HG02678 (cell line): ENCODE data around the gene CFAP46.
"Not testable (repeated sequence)": the region's sequence is repeated elsewhere in the genome, so short reads cannot be mapped to it uniquely, and the experiment has no call there.

ENCODE experiments used
- ATAC-seq: cut with Tn5 transposase; IDR thresholded peaks from one replicate; pipeline ENCODE4 v1.9.1; 2021; ENCODE audit warnings: mild to moderate bottlenecking, moderate library complexity; ENCODE audit not compliant: unreplicated experiment

The CFAP46 gene

GRCh38 chr10:132963430-132963960, 21.1 kb upstream of the CFAP46 start:
- ATAC-seq, result no peak

DNA sequence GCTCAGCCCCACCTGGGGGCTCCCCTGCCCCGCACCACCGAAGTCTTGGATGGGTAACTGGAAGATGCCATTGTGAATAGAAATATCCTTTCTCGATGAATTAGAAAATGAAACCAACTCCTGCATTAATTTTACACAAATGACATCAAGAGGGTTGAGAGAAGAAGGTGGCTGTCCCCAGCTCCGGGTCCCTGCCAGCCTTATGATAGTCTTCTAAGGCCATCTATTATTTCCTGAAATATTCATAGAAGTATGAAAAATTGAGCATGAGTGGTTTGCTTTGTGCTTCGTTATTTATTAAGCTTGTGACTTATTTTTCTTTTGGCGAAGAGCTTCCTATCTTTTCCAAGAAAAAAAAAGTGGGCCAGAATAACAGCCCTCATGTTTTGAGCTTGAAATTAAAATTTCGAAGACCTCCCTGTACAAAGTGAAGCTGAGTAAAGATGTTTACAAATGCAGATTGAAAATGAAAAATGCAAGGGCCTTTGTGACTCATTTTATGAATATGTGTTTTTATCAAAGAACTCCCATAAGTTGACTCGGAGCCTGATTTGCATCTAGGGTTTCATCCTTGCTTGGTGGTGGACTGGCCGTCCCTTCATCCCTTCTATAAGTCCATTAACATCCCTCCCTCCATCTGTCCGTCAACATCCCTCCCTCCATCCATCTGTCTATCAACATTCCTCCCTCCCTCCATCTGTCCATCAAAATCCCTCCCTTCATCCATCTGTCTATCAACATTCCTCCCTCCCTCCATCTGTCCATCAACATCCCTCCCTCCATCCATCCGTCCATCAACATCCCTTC, 20.5 kb upstream of the CFAP46 start:
- ATAC-seq, result peak; percentile 31

DNA sequence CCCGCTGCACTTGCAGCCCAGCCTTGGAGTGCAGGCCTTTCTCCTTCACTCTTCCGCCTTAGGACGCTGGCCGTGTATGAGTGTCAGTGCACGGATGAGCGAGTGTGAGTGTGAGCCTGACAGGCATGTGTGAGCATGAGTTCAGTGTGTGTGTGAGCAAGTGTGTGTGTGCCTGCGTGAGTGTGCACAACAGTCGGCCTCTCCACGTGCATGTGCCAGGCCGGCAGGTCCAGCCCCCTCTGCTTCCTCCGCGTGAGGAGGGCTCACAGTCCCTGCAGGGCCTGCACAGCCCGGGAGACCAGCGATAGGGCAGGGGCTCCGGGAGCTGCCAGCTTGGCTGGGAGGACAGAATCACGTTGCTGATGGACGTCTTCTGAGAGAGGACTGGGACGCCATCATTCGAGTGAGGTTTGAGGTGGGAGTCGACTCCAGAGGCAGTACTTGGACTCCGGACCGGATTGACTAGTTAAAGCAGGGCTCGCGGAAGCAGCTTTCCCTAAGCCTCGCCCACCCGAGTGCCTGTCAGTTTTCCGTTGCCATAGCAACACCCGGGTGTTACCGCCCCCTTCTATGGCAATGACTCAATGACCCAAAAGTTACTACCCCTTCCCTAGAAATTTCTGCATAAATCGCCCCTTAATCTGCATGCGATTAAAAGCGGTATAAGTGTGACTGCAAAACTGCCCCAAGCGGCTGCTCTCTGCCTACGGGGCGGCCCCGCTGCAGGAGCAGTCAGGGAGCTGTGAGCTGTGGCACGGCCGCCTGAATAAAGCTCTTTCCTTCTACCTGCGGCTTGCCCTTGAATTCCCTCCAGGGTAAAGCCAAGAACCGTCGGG, 19.6 kb upstream of the CFAP46 start:
- ATAC-seq, result peak; percentile 62

DNA sequence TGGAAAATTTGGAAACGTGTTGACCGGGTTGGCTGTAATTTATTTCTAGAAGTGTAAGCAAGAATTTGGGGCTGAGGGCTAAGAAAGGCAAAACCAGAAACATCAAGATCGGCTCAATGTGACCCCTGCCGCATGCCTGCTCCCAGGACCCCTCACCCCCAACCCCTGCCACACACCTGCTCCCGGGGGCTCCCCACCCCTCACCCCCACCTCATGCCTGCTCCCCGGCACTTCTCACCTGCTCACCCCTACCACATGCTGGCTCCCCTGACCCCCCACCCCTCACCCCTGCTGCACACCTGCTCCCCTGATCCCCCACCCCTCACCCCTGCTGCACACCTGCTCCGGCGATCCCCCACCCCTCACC, 19.0 kb upstream of the CFAP46 start:
- ATAC-seq, result no peak

GRCh38 chr10:132960631-132961419, 18.5 kb upstream of the CFAP46 start:
- ATAC-seq, result no peak

GRCh38 chr10:132960071-132960472, 17.7 kb upstream of the CFAP46 start:
- no peak for ATAC-seq

DNA sequence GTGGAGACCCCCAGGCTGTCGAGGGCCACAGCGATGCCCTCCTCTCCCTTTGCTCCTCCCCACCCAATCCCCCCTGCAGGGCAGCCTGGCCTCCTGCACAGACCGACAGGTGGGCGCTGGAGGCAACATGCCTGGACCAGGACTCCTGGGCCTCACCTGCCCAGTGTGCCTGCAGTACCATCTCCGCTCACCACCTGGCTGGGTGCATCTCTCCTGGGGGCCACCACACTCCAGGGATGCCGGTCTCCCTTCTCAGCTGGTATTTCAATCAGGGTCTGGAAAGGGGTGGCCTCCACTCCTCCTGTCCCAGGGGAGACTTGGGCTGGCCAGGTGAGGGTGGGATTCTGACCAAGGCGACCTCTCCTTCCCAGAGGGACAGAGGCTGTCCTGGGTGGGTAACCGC, 17.2 kb upstream of the CFAP46 start:
- ATAC-seq, result no peak

DNA sequence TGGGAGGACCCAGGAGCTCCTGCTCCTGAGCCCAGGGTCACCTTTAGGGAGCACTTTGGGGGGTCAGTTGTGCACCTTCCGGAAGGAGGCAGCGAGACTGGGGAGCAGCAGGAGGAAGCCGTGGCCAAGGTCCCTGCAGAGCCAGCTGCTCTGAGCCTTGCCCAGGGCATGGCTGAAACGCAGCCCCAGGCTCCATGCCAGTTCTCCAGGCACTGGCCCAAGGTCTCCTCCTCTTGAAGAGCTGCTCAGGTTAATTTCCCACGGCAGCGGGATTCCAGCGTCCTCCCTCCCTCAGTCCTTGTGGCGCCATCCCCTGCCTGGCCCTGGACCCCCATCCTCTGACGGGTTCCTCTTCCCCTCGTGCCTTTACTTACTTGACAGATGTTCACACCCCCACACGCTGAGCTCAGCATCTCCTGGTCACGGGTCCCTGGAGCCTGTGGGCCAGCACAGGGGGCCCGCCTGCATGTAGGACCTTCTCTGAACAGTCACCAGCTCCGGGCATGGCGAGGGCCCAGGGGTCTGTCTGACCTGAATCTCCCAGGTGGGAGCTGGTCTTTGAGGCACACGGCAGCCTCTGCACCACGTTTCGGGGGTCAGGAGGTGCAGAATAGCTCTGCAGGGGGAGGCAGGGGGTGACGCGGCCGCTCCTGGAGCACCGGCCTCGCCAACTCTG, 16.7 kb upstream of the CFAP46 start:
- no peak for ATAC-seq

- ATAC-seq, result no peak
Measured at GRCh38 chr10:132957981-132958882, 15.9 kb upstream of the CFAP46 start.

DNA sequence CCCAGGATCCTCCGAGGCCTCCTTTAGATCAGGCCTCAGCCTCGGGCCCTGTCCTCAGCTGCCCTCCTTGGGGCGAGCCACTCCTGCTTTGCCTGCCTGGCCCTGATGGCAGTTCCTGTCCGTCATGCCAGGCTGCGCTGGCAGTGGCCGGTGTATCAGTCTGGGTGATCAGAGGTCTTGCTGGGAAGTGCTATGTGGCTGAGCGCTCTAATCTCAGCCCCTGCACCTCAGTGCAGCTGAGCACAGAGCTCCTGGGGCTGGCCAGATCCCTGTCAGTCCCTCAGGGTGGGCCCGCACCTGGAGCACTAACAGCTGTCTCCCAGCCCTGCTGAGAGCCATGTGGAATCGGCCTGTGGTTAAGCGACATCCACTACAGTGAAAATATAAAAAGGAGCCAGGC, 14.8 kb upstream of the CFAP46 start:
- no peak for ATAC-seq

GRCh38 chr10:132956259-132956658, 13.9 kb upstream of the CFAP46 start:
- not testable (repeated sequence) for ATAC-seq

GRCh38 chr10:132955479-132955878, 13.1 kb upstream of the CFAP46 start:
- no peak for ATAC-seq

DNA sequence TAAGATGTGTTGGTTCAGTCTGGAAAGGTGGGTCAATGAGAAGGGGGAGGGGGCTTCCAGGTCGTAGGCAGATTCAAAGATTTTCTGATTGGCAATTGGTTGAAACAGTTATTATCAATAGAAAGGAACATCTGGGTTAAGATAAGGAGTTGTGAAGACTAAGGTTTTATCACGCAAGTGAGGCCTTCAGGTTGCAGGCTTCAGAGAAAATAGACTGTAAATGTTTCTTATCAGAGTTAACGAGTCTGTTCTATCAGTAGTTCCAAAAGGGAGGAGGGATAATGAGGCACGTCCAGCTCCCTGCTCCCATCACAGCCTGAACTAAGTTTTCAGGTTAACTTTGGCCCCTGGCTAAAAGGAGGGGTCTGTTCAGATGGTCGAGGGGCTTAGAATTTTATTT, 11.1 kb upstream of the CFAP46 start:
- no peak for ATAC-seq

- ATAC-seq, result no peak
Measured at GRCh38 chr10:132951926-132952325, 9.6 kb upstream of the CFAP46 start.

GRCh38 chr10:132948351-132948750, 6.0 kb upstream of the CFAP46 start:
- ATAC-seq, result no peak

- no peak for ATAC-seq
Measured at GRCh38 chr10:132947843-132948242, 5.5 kb upstream of the CFAP46 start.

DNA sequence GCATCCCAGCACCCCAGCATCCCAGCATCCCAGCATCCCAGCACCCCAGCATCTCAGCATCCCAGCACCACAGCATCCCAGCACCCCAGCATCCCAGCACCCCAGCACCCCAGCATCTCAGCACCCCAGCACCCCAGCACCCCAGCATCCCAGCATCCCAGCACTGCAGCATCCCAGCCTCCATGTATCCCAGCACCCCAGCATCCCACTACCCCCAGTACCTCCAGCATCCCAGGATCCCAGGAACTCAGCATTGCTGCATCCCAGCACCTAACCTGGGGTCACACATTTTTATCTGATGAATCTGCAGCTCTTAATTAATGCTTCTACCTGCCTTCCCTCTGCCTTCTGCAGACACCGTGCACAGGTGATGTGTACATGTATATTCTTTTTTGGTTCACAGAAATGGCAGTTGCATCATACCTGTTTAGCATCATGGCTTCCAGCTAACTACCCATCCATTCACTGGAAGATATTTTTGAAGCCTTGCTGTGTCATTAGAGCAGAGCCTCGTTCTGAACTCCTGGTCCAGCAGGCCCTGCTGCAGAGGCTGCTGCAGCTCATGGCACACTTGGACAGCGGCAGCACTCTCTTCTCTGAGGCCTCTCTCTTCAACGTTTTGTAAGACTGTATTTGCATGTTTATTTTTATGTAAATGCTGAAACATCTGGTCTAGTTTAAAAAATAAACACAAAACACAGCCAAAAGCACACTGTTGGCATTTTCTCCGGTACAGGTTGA, 4.6 kb upstream of the CFAP46 start:
- ATAC-seq, result no peak

GRCh38 chr10:132946311-132946710, 3.9 kb upstream of the CFAP46 start:
- no peak for ATAC-seq

DNA sequence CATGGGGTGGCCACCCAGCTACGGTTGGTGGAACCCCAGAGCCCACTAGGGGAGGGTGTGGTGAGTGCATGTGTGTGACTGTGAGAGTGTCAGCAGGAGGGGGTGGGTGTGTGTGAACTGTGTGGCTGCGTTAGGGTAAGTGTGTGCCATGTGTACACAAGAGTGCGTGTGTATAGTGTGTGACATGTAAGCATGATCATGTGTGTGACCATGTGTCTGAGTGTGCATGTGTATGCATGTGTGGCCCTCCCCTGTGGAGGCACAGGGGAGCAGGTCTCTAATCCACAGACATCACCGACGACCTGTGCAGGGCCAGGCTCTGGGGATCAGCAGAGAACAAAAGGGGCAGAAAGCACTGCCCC, 3.5 kb upstream of the CFAP46 start:
- no peak for ATAC-seq
